DLD1 (cell line): Measurements from ENCODE around the gene SSPN.

Experiments used
- in situ Hi-C: cut with HindIII; loops from 2 replicates; pipeline ENCODE4 v1.10.0; 2017; ENCODE audit warnings: low sequenced_read_pairs

Gene SSPN

GRCh38 chr12:26281320-26281719 lies 85.9 kb downstream of the SSPN start:
- in situ Hi-C loops: no loop called here

GRCh38 chr12:26282339-26282940 lies 87.1 kb downstream of the SSPN start:
- in situ Hi-C loops: no loop called here

GRCh38 chr12:26283046-26283445 lies 87.7 kb downstream of the SSPN start:
- in situ Hi-C loops: no loop called here

GRCh38 chr12:26283617-26284016 lies 88.2 kb downstream of the SSPN start:
- in situ Hi-C loops: no loop called here

- in situ Hi-C loops: no loop called here
Observed at GRCh38 chr12:26285401-26285800, 90.0 kb downstream of the SSPN start.

- in situ Hi-C loops: no loop called here
Observed at GRCh38 chr12:26286186-26286585, 90.8 kb downstream of the SSPN start.

- in situ Hi-C loops: no loop called here
Observed at GRCh38 chr12:26287671-26288381, 92.5 kb downstream of the SSPN start.

GRCh38 chr12:26290565-26290964 lies 95.2 kb downstream of the SSPN start:
- in situ Hi-C loops: no loop called here

- in situ Hi-C loops: no loop called here
Observed at GRCh38 chr12:26292596-26292995, 97.2 kb downstream of the SSPN start.

GRCh38 chr12:26293612-26294011 lies 98.2 kb downstream of the SSPN start:
- in situ Hi-C loops: no loop called here

- in situ Hi-C loops: no loop called here
Observed at GRCh38 chr12:26295001-26295400, 99.6 kb downstream of the SSPN start.

GRCh38 chr12:26297396-26298070 lies 102.2 kb downstream of the SSPN start:
- in situ Hi-C loops: no loop called here

GRCh38 chr12:26298785-26299621 lies 103.6 kb downstream of the SSPN start:
- in situ Hi-C loops: no loop called here

GRCh38 chr12:26299751-26300150 lies 104.4 kb downstream of the SSPN start:
- in situ Hi-C loops: no loop called here
